Daoy (cell line): Measurements from ENCODE around the gene CD2AP. TPM values are rescaled to one million over a fixed set of nuclear protein-coding genes. Genes with fewer than 3 reads are reported as not detected.
"Not testable (repeated sequence)": the region's sequence is repeated elsewhere in the genome, so short reads cannot be mapped to it uniquely, and the experiment has no call there.

Experiments
- DNase-seq: peaks from one replicate; pipeline ENCODE4 v3.0.0-alpha.2; 2015; ENCODE audit warnings: low read depth
- total RNA-seq: library from RNA; depleted of rRNA; stranded (reverse); fragments of >200 nt; shearing (Covaris generic); gene quantifications from 2 replicates; pipeline ENCODE4 v1.2.3, GENCODE V29; 2014

The CD2AP gene
- total RNA-seq, 1 experiment from 2014 or later = 53.8 TPM

- DNase-seq = no peak
Observed at GRCh38 chr6:47634210-47635047, 156.8 kb downstream of the CD2AP start.

DNA sequence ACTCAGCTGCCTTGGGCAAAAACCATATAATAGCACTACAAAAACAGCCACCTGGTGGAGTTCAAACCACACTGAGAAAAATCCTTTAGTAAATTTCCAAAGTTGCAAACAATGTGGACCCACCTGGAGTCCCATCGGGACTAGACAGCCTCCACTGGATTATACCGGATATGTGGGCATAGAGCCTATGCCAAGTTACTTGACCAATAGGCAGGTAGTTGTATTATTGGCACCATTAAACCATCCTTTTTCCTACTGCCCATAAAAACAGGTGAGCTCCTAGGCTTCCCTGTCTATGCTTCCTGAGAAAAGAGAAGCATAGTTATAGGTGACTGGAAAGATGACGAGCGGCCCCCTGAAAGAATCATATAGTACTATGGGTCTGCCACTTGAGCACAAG is 169.1 kb downstream of the CD2AP start:
- DNase-seq = no peak

GRCh38 chr6:47647188-47647587 is 169.6 kb downstream of the CD2AP start:
- no peak for DNase-seq

DNA sequence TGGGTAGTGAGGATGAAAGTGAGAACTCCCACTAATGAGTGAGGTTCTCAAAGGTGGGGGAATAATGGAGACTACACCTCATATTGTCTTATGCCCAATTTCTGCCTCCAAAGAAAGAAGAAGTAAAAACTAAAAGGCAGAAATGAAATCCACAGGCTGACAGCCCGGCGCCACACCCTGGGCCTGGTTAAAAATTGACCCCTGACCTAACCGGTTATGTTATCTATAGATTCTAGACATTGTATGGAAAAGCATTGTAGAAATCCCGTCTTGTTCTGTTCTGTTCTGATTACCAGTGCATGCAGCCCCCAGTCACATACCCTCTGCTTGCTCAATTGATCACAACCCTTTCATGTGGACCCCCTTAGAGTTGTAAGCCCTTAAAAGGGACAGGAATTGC is 170.0 kb downstream of the CD2AP start:
- DNase-seq = not testable (repeated sequence)

- no peak for DNase-seq
Observed at GRCh38 chr6:47648031-47648430, 170.4 kb downstream of the CD2AP start.

DNA sequence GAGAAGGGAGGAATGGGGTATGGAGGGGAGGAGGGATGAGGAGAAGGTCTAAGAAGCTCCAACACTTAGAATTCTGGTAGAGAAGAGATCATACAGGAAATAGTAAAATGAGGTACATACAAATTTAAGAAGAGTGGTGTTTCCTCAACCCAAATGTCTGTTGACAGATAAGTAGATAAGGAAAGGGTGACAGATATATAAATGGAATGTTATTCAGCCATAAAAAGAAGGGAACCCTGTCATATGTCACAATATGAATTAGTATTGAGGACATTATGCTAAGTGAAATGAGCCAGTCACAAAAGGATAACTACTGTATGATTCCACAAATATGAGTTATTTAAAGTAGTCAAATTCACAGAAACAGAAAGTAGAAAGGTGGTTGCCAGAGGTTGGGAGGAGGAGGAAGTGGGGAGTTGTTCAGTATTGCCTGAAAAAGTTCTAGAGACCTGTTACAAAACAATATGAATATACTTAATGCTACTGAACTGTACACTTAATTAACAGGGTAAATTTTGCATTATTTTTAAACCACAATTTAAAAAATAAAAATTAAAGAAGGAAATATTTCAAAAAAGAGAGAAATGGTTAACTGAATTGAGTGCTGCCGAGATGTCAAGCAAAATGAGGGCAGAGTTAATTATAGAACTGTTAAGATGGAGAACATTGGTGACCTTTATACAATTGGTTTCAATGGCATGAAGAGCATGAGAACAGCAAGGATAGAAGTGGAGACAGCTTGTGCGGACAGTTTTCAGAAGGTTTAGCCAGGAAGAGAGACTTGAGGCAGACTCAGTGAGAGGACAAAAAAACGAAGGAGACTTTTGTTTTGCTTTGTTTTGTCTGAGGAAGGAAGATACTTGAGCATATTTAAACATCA is 173.2 kb downstream of the CD2AP start:
- no peak for DNase-seq

- peak; percentile 53 for DNase-seq
Observed at GRCh38 chr6:47651505-47651944, 173.9 kb downstream of the CD2AP start.

DNA sequence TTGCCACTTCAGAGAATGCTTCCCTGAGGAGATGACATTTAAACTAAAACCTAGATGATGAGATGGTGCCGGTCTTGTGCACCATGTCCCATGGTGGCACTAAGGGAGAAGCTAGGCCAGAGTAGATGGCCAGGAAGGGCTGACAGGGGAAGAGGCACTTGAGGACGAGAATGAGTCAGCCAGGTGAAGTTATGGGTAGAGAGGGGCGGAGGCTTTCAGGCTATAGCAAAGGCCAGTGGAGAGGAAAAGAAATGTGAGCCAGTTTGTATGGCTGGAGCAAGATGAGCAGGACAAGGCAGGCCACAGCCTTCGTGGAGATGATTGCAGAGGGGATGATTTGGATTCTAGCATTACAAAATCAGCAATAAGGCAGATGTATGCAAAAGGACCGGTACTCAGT is 176.1 kb downstream of the CD2AP start:
- DNase-seq = no peak

GRCh38 chr6:47654255-47654654 is 176.7 kb downstream of the CD2AP start:
- no peak for DNase-seq

GRCh38 chr6:47655719-47656595 is 178.4 kb downstream of the CD2AP start:
- DNase-seq = peak; percentile 85

DNA sequence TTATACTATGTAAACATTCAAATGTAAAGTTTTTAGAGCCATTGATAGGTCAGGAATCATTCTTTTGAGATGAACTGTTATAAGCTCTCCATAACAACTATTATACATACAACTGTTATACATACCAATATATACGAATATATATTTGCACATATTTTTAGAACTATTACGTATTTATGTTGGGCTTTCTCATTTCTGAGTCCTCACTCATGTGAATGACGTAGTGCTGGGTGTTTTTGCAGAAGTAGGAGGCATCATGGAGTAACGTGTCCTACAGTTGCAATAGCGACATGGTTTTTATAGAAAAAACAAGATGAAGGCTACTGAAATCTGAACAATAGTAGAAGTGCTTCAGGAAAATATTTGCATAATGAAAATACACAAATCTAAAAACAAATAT is 184.4 kb downstream of the CD2AP start:
- DNase-seq = no peak

DNA sequence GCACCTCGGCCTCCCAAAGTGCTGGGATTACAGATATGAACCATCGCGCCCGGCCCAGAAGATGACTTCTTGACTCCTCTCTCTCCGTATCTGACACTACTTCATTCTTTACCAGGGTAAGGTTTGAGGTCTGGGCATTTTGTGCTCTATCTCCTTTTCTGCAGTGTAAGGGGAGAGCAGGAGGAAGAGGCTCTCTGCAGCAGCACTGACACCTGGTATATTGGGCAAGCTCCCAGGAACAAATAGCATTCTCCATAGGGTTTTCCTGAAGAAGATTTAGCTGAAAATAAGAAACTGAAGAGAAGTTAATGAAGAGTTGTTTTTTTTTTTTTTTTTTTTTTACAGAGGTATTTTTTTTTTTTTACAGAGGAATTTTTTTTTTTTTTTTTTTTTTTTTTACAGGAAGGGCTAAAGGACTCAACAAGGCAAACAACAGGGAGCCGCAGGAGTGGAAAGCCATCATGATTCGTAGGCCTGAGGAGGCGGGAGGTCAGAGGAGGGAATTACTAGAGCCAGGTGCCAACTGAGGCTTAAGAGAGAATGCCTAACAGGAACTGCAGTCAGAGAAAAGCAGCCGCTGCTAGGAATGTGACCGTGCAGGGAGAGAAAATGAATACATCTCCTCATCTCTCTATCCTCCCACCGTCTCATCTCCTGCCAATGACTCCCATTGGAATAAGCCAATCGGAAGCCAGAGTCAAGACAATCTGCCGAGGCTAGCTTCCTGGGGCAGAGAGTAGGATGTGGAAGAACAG is 186.1 kb downstream of the CD2AP start:
- DNase-seq = no peak

DNA sequence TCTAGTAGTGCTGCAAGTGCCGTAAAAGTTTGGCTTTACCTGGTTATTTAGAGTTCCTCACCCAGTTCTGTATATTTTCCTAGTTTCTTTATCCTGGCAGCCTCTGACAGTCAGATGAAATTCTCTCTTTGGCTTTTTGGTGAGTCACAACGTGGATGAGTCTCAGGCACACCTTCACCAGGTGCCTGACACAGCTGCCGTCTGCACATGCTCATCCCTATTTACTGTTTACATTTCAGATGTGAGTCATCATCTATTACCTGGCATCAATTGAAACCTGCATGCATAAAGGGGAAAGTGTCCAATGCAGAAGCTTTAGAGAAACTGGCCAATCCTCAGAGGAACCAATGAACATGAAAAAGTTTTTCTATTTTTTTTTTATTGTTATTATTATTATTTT is 187.5 kb downstream of the CD2AP start:
- no peak for DNase-seq

DNA sequence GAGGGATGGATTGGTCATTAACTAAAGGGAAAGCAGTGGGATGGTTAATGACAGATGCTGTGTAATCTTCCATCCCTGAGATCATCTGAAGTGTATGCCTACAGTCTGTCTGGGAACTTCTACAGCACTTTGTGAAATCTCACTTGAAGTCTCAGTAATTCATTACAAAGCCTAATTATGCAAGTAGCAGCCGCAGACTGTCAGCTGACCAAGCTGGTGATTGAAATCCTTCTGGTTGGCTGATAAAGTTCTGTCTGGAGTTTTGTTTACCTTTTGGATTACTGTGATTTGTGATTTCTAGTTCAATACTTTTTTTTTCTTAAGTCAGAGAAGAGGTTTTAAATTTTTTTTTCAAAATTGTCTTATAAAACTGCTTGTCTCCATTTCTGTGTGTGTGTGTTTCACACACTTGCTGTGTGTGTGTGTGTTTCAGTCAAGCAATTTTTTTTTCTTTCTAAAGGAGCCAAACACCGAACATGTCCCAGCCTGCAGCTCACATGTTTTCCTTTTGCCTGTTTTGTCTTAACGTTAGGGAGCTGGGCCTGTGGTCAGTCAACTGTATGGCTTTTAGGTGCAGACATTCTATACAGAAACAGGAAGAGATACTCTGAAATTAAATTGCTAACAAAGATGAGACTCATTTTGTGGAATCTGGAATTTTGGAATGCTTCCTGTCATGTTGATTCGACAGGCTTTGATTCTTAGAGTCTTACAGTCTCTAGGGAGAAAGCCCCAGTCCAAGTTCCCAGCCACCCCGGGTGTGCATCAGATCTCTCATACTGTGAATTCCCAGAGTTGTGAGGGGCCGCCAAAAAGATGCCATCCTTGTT is 192.3 kb downstream of the CD2AP start:
- peak; percentile 11 for DNase-seq

DNA sequence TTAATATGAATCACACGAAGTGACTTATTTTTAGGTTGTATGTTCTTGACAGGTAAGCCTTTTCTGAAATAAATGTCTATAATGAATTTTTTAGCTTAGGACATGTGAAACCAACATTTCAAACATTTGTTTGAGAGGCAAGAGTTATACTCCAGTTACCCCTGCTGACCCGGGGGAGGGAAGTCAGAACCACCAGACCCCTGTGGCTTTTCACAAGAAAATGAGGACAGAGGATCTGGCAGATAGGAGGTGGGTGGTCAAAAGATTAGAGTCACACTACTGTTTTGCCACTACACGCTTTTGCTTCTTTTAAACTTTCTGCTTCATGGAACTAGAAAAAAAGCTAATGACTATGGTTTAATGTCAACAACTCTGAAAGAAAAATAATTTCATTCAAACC is 193.3 kb downstream of the CD2AP start:
- no peak for DNase-seq

DNA sequence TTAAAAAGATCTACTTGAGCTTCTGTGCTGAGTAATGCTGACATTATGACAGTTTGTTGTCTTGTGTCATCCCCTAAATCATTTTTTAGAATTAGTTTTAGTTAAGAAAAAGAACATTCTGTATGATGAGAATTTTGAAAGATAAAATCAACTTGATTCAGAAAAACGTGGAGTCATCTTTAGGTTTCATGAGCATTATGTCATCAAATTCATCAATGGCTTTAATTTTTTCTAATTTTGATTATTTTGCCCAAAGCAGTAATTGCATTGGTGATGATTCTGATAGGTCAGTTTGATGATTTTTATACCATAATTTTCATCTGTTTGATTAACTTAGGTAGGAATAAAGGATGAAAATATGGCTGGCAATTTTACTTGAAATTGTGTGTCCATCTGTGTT is 194.2 kb downstream of the CD2AP start:
- no peak for DNase-seq

GRCh38 chr6:47672816-47673215 is 195.2 kb downstream of the CD2AP start:
- DNase-seq = no peak

- no peak for DNase-seq
Observed at GRCh38 chr6:47674673-47675072, 197.1 kb downstream of the CD2AP start.
